A673 (cell line): ENCODE results near the gene OR51E2.

Source experiments
- CTCF ChIP-seq: fragments of 300-800, 200-600 bp; sonication (generic); conservative IDR thresholded peaks from 2 replicates; pipeline ENCODE4 v1.5.1; 2017; ENCODE audit warnings: low read depth, mild to moderate bottlenecking, antibody characterized with exemption, low read length, moderate library complexity, mixed read lengths
- EZH2 ChIP-seq: fragments of 200-600 bp; sonication (generic); IDR thresholded peaks from 2 replicates; pipeline ENCODE4 v1.6.1; 2017; ENCODE audit warnings: borderline replicate concordance, low read depth, mild to moderate bottlenecking, mixed read lengths, antibody characterized with exemption, low read length; ENCODE audit not compliant: poor library complexity, severe bottlenecking

- TF ChIP-seq EZH2 (no peak), CTCF (no peak)
These were observed 38.8 kb downstream of the OR51E2 start for GRCh38 chr11:4658629-4659445.
